Activated B cell treated with CpG ODN at 0.5 μM for 24 hours (primary cell): ENCODE measurements around the gene DCUN1D5. TPM values are rescaled to one million over a fixed set of nuclear protein-coding genes. Genes with fewer than 3 reads are reported as not detected.
A peak's percentile ranks its signal among the peaks of the same experiment; 100 is the strongest.

Source experiments
- ATAC-seq: fragments of 200-7000 bp; cut with Tn5 transposase; one replicate; pipeline ENCODE4 v1.10.0; 2021; ENCODE audit warnings: low read depth, mild to moderate bottlenecking, moderate library complexity
- CTCF ChIA-PET: fragments of 350-600 bp; sonication (Branson Sonifier 250); formaldehyde crosslinking; loops from one replicate; lab custom pipeline; 2021; ENCODE audit warnings: antibody characterized with exemption; lab: Charles Lee
- POLR2A ChIA-PET: fragments of 350-600 bp; sonication (Branson Sonifier 250); formaldehyde crosslinking; loops from one replicate; lab custom pipeline; 2021; ENCODE audit warnings: antibody characterized with exemption; lab: Charles Lee
- DNase-seq: peaks from one replicate; pipeline ENCODE4 v3.0.0; 2022
- H3K27ac Mint-ChIP-seq: one replicate; pipeline ENCODE4 v1.8.0; 2020; ENCODE audit warnings: mixed read lengths
- H3K27me3 Mint-ChIP-seq: one replicate; pipeline ENCODE4 v1.8.0; 2021; ENCODE audit warnings: mixed read lengths
- H3K36me3 Mint-ChIP-seq: one replicate; pipeline ENCODE4 v1.8.0; 2021; ENCODE audit warnings: low read depth, mixed read lengths
- H3K4me1 Mint-ChIP-seq: one replicate; pipeline ENCODE4 v1.8.0; 2021; ENCODE audit warnings: mixed read lengths
- H3K4me3 Mint-ChIP-seq: one replicate; pipeline ENCODE4 v1.8.0; 2020; ENCODE audit warnings: mild to moderate bottlenecking, mixed read lengths
- H3K9me3 Mint-ChIP-seq: one replicate; pipeline ENCODE4 v1.8.0; 2020; ENCODE audit warnings: mixed read lengths
- CTCF ChIP-seq: fragments of 200-600 bp; IDR thresholded peaks from one replicate; pipeline ENCODE4 v1.8.0; 2022; ENCODE audit warnings: antibody characterized with exemption, mild to moderate bottlenecking
- intact Hi-C: fragments of 100-400 bp; cut with micrococcal nuclease; formaldehyde crosslinking; loops from one replicate; pipeline ENCODE4 v1.15.1; 2024
- total RNA-seq: library from RNA; stranded (reverse); gene quantifications from 2 replicates; pipeline ENCODE4 v1.2.3, GENCODE V29; 2022

The DCUN1D5 gene
- 20.9 and 21.4 TPM in 2 replicates for total RNA-seq

- peak; percentile 90 for DNase-seq
- intact Hi-C loops: loop anchor here (1.0 to 5.0 kb wide), 2 partner anchors 17 to 1175 kb away; partner anchors contain the start of genes ANGPTL5, CEP126 and DYNC2H1
- TF ChIP-seq CTCF: no peak
- Mint-ChIP-seq H3K9me3 (no peaks in the 10 kb centered on the region), H3K4me1 (peaks cover 26% of the 10 kb centered on the region), H3K27me3 (peaks cover 23% of the 10 kb centered on the region), H3K4me3 (peak within 1 kb of the TSS; percentile 93), H3K27ac (peak within 1 kb of the TSS; percentile 88), H3K36me3 (peaks cover 16% of the 10 kb centered on the region)
- ATAC-seq: peak; percentile 99
- ChIA-PET CTCF (interaction anchor here (0.6 to 2.3 kb wide), 2 partner anchors 17 to 67 kb away, joined by 3 to 16 read pairs; partner anchors contain the start of gene DYNC2H1), POLR2A (interaction anchor here (0.9 to 2.6 kb wide), 3 partner anchors 8 to 22 kb away, joined by 3 to 47 read pairs (median 3); partner anchors contain the start of gene DYNC2H1)
Measured at GRCh38 chr11:103091801-103092524, at the start of gene DCUN1D5. TSS of gene DCUN1D5 (minus strand) at chr11:103092160. CDS start at chr11:103091872, 288 bp downstream.

GRCh38 chr11:103125462-103125861 is 33.5 kb upstream of the DCUN1D5 start:
- ATAC-seq: no peak
- intact Hi-C loops: no loop called here
- Mint-ChIP-seq H3K4me1 (no peaks in the 10 kb centered on the region), H3K36me3 (no peaks in the 10 kb centered on the region), H3K4me3 (no peak overlapping the region), H3K9me3 (no peaks in the 10 kb centered on the region), H3K27ac (no peak overlapping the region), H3K27me3 (no peaks in the 10 kb centered on the region)
- ChIA-PET CTCF (no interaction called here), POLR2A (no interaction called here)
- TF ChIP-seq CTCF: no peak
- no peak for DNase-seq

- H3K27ac Mint-ChIP-seq: no peak overlapping the region
- TF ChIP-seq CTCF: no peak
- H3K4me3 Mint-ChIP-seq: no peak overlapping the region
- H3K36me3 Mint-ChIP-seq: no peaks in the 10 kb centered on the region
- POLR2A ChIA-PET: no interaction called here
- no peaks in the 10 kb centered on the region for H3K27me3 Mint-ChIP-seq
- no peaks in the 10 kb centered on the region for H3K9me3 Mint-ChIP-seq
- H3K4me1 Mint-ChIP-seq: peaks cover 3% of the 10 kb centered on the region
- CTCF ChIA-PET: no interaction called here
- intact Hi-C loops: no loop called here
- no peak for DNase-seq
- ATAC-seq: no peak
Measured at GRCh38 chr11:103114836-103115235, 22.9 kb upstream of the DCUN1D5 start.

GRCh38 chr11:103112364-103112763 is 20.4 kb upstream of the DCUN1D5 start:
- TF ChIP-seq CTCF: no peak
- no peak overlapping the region for H3K27ac Mint-ChIP-seq
- H3K9me3 Mint-ChIP-seq: no peaks in the 10 kb centered on the region
- ATAC-seq (no peak), DNase-seq (no peak)
- peaks cover 5% of the 10 kb centered on the region for H3K36me3 Mint-ChIP-seq
- intact Hi-C loops: no loop called here
- ChIA-PET POLR2A (no interaction called here), CTCF (no interaction called here)
- no peak overlapping the region for H3K4me3 Mint-ChIP-seq
- peaks cover 13% of the 10 kb centered on the region for H3K4me1 Mint-ChIP-seq
- H3K27me3 Mint-ChIP-seq: no peaks in the 10 kb centered on the region

GRCh38 chr11:103111400-103111799 is 19.4 kb upstream of the DCUN1D5 start:
- intact Hi-C loops: no loop called here
- DNase-seq: no peak
- no peaks in the 10 kb centered on the region for H3K9me3 Mint-ChIP-seq
- ChIA-PET CTCF (no interaction called here), POLR2A (no interaction called here)
- TF ChIP-seq CTCF: no peak
- no peak overlapping the region for H3K4me3 Mint-ChIP-seq
- peaks cover 13% of the 10 kb centered on the region for H3K4me1 Mint-ChIP-seq
- no peak for ATAC-seq
- no peaks in the 10 kb centered on the region for H3K27me3 Mint-ChIP-seq
- no peak overlapping the region for H3K27ac Mint-ChIP-seq
- H3K36me3 Mint-ChIP-seq: peaks cover 5% of the 10 kb centered on the region
